ENCODE data around the gene MRGPRF.

Gene MRGPRF

GRCh38 chr11:69018924-69019323 lies 5.9 kb upstream of the MRGPRF start:
- DNase-seq: no peak

- no peak for DNase-seq
These were observed 4.9 kb upstream of the MRGPRF start for GRCh38 chr11:69017951-69018350.

- no peak for DNase-seq
These were observed 2.0 kb upstream of the MRGPRF start for GRCh38 chr11:69014898-69015549.

- DNase-seq: no peak
These were observed 1.2 kb upstream of the MRGPRF start for GRCh38 chr11:69014084-69014851.

GRCh38 chr11:69012092-69013008 lies 696 bp downstream of the MRGPRF start:
- peak in 1 of 2 donors; percentile 32 for DNase-seq

- no peak for DNase-seq
These were observed 1.4 kb downstream of the MRGPRF start for GRCh38 chr11:69011624-69012091.

- peak; percentile 69 to 74 for DNase-seq
These were observed 2.0 kb downstream of the MRGPRF start for GRCh38 chr11:69010964-69011623.

- DNase-seq: peak; percentile 25 to 76
These were observed 2.6 kb downstream of the MRGPRF start for GRCh38 chr11:69010361-69010891.

- no peak for DNase-seq
These were observed 3.4 kb downstream of the MRGPRF start for GRCh38 chr11:69009441-69010211.

- peak; percentile 35 to 71 for DNase-seq
These were observed 4.2 kb downstream of the MRGPRF start for GRCh38 chr11:69008737-69009440.

GRCh38 chr11:69007975-69008381 lies 5.1 kb downstream of the MRGPRF start:
- DNase-seq: no peak

GRCh38 chr11:69006816-69007215 lies 6.2 kb downstream of the MRGPRF start:
- DNase-seq: no peak

- no peak for DNase-seq
These were observed 7.2 kb downstream of the MRGPRF start for GRCh38 chr11:69005631-69006368.

- no peak for DNase-seq
These were observed 7.8 kb downstream of the MRGPRF start for GRCh38 chr11:69005183-69005630.

- no peak for DNase-seq
These were observed 8.4 kb downstream of the MRGPRF start for GRCh38 chr11:69004411-69005182.

GRCh38 chr11:69003866-69004367 lies 9.1 kb downstream of the MRGPRF start:
- DNase-seq: no peak

GRCh38 chr11:69003301-69003865 lies 9.7 kb downstream of the MRGPRF start:
- no peak for DNase-seq

- DNase-seq: no peak
These were observed 10.3 kb downstream of the MRGPRF start for GRCh38 chr11:69002570-69003231.
